AG10803 (cell line): ENCODE measurements around the gene APBA2.

Experiments used
- DNase-seq: peaks from one replicate; pipeline ENCODE4 v3.0.0; 2010; ENCODE audit warnings: low read depth
- H3K4me3 ChIP-seq: 2 replicates; pipeline ENCODE4 v1.5.1; 2011; ENCODE audit warnings: mild to moderate bottlenecking, low read length, control low read depth
- CTCF ChIP-seq: conservative IDR thresholded peaks from 2 replicates; pipeline ENCODE4 v1.5.1; 2011; ENCODE audit warnings: mild to moderate bottlenecking, low read length, control low read depth, inconsistent platforms

Gene APBA2

GRCh38 chr15:29095746-29096145 lies 210.0 kb downstream of the APBA2 start:
- no peak for DNase-seq
- TF ChIP-seq CTCF: no peak
- no peak overlapping the region for H3K4me3 ChIP-seq

DNA sequence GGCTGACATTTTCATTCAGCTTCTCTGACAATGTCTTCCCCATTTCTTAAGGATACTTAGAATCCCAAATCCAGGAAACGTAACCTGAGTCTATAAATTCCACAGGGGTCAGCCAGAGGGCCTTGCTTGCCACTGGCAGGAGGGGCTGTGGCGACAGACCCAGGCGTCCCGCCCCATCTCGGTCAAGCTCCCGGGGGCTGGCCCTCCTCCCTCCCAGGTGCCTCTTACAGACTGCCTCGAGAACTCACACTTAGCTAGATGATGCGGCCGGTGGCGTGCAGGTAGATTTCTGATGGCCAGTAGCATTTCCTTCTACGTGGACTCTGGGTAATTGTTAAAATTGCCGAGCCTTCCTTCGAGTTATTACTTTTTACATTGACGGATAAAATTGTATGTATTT lies 211.4 kb downstream of the APBA2 start:
- no peak overlapping the region for H3K4me3 ChIP-seq
- no peak for TF ChIP-seq CTCF
- no peak for DNase-seq

GRCh38 chr15:29097971-29098370 lies 212.2 kb downstream of the APBA2 start:
- no peak for TF ChIP-seq CTCF
- H3K4me3 ChIP-seq: no peak overlapping the region
- DNase-seq: no peak

DNA sequence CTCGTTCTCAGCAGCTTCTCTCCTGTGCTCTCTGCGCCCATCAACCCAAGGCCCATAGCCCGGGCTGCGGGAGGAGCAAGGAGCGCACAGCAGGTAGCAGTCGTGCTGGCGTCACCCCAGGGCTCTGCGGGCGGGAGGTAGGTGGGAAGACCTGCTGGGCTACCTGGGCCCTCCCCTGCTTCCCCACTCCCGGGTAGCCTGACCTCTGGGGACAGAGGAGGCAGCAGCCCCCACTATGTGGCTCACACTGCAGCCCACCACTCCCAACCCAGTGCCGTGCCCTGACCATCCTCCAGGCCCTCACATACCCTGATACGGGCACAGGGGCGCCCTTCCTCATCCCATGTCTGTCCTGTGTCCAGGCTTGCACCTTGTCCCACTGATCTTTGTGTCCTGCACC lies 212.9 kb downstream of the APBA2 start:
- no peak for DNase-seq
- H3K4me3 ChIP-seq: no peak overlapping the region
- TF ChIP-seq CTCF: no peak

GRCh38 chr15:29099131-29099880 lies 213.5 kb downstream of the APBA2 start:
- no peak for TF ChIP-seq CTCF
- no peak overlapping the region for H3K4me3 ChIP-seq
- no peak for DNase-seq

DNA sequence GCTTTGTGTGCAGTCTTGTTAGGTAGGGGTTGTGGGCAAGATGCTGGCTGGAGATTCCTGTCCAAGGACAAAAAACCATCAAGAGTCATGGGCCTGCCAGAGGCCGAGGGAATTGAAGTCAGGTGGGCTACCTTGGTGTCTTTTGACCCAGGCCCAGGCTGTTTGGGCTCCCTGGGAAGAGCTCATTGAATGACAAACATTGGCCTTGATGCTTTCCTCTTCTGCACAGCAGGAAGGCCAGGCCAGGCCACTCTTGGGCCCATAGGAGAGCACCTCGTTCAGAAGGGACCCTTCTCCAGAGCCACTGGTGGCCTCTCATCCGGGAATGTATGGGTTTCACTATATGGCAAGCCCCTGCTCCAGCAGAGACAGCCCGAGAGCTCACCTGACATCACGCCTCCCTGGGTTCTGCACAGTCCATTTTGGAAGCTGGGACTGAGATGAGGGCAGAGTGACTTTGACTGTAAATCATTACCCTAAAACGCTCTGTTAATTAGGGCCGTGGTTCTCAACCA lies 214.8 kb downstream of the APBA2 start:
- no peak for TF ChIP-seq CTCF
- no peak for DNase-seq

DNA sequence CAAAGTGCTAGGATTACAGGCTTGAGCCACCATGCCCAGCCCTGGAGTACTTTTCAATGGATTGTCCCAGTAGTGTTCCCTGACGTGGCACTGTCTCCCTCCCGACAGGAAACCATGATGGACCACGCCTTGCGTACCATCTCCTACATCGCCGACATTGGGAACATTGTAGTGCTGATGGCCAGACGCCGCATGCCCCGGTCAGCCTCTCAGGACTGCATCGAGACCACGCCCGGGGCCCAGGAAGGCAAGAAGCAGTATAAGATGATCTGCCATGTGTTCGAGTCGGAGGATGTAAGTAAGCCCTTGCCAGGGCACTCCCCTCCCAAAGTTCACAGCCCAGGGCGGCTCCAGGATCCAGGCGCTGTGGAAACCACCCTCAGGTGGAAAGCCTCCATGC lies 215.7 kb downstream of the APBA2 start:
- DNase-seq: no peak
- H3K4me3 ChIP-seq: no peak overlapping the region
- no peak for TF ChIP-seq CTCF

More for the DNA sequence above, 214.8 kb downstream of the APBA2 start:
- no peak overlapping the region for H3K4me3 ChIP-seq
